GM18517 (cell line): Measurements from ENCODE around the gene DENND2D.

Experiments used
- ATAC-seq: cut with Tn5 transposase; IDR thresholded peaks from one replicate; pipeline ENCODE4 v1.9.1; 2021; ENCODE audit warnings: mild to moderate bottlenecking, moderate library complexity; ENCODE audit not compliant: unreplicated experiment

Gene DENND2D

GRCh38 chr1:111183308-111184069 is 17.0 kb downstream of the DENND2D start:
- no peak for ATAC-seq

DNA sequence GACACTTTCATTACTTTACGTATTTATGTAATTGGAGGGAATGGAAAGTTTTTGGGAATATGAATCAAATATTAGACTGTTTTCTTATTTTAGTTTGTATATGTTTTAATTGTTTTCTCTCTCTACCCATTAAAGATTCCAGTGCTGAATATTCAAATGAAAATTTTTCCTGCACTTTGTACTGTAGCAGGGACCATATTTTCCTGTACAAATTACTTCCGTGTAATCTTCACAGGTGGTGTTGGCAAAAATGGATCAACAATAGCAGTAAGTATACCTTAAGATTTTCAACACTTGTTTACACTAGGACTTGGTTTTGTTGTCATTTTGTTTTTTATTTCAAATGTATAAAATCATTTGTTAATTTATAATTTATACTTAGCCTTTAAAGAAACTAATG is 18.4 kb downstream of the DENND2D start:
- no peak for ATAC-seq

DNA sequence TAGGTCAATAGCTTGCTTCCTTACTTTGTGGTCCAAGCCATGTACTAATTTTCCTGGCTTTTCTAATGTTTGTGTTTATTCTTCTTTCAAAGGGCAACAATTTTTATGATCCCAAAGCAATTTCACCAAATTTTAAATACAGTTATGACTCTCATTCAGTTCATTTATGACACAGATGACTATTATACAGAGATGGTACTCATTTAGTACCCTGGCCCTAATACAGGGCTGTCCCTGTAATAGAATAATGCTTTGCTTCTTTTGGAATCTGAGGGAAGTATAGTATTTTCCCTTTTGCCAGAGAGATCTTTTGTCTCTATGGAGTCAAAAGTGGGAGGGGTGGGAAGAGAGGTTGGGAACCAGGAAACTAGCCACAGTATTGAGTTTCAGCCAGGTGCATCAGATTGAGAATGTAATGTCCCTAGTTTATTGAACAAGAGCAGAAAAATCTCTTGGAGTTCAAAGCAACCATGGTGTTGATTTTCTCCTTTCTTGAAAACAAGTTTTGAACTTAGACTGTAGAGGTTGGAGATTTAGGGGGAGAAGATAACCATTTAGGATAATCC is 20.4 kb downstream of the DENND2D start:
- no peak for ATAC-seq

GRCh38 chr1:111176678-111177077 is 23.8 kb downstream of the DENND2D start:
- ATAC-seq = no peak

- no peak for ATAC-seq
These were observed 25.1 kb downstream of the DENND2D start for GRCh38 chr1:111175349-111175748.

- no peak for ATAC-seq
These were observed 26.4 kb downstream of the DENND2D start for GRCh38 chr1:111174070-111174469.

GRCh38 chr1:111172463-111172862 is 28.0 kb downstream of the DENND2D start:
- ATAC-seq = no peak

- ATAC-seq = no peak
These were observed 36.3 kb downstream of the DENND2D start for GRCh38 chr1:111164151-111164550.

GRCh38 chr1:111163363-111163762 is 37.1 kb downstream of the DENND2D start:
- no peak for ATAC-seq

DNA sequence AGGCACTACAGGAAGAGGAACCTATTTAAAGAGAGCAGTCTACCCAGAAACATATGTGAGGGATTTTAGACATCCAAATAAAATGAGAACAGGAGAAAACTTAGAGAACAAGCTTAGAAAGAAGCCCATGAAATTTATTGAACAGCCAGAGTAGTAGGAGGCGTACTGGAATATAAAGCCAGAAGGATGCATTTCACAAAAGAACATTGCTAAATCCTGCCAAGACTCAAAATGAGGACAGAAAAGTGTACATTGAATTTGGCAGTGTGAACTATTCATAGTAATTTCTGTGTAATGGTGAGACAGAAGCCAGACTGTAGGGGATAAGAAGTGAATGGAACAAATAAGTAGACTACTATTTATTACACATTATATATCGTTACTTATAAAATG is 38.0 kb downstream of the DENND2D start:
- ATAC-seq = no peak

- no peak for ATAC-seq
These were observed 38.5 kb downstream of the DENND2D start for GRCh38 chr1:111161843-111162487.

DNA sequence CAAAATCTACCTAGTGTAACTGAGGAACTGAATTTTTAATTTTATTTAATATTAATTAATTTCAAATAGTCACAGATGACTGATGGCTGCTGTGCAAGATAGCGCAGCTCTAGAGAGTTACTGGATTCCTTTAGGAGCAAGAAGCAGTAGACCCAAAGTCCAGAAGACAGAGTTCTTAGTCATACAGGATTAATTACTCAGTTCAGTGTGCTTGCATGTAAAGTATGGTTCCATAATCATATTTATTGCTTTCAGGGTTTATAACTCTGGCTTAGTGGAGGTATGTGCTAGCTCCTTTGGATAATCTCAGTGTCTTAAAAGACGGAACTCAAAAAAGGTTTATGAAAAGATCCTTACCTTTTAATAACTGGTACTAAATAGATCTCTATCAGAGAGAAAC is 43.0 kb downstream of the DENND2D start:
- ATAC-seq = no peak

DNA sequence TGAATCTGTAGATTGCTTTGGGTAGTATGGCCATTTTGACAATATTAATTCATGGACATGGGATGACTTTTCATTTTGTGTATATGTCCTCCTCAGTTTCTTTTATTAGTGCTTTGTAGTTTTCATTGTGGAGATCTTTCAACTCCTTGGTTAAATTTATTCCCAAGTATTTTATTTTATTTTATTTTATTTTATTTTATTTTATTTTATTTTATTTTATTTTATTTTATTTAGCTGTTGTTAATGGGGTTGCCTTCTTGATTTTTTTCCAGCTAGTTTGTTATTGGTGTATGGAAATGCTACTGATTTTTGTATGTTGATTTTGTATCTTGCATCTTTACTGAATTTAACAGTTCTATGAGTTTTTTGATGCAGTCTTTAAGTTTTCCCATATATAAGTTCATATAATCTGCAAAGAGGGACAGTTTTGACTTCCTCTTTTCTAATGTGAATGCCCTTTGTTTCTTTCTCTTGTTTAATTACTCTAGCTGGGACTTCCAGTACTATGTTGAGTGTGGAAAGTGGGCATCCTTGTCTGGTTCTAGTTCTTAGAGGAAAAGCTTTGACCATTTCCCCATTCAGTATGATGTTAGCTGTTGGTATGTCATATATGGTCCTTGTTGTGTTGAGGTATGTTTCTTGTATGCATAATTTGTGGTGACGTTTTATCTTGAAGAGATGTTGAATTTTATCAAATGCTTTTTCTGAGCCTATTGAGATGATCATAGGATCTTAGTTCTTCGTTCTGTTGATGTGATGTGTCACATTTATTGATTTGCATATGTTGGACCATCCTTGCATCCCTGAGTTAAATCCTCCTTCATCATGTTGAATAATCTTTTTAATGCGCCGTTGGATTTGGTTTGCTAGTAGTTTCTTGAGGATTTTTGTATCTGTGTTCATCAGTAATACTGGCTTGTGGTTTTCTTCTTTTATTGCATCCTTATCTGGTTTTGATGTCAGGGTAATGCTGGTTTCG is 46.1 kb downstream of the DENND2D start:
- ATAC-seq = no peak

DNA sequence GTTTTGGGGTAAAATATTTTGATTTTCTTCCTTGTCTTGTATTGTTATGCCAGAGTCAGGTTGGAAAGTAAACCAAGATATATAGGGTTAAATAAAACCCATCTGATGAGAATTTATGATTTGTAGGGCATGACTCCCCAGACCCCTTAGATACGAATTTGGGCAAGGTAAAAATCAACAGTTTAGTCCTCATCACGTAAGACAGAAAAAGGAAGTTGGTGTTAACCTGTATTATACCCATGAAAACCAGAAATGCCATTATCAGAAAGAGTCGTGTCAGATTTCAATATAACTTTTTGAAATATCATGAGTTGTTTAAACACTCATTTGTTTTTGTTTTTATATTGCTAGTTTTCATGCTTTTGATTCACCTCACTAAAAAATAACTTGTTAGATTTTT is 48.6 kb downstream of the DENND2D start:
- no peak for ATAC-seq

- ATAC-seq = peak; percentile 70
These were observed 52.0 kb downstream of the DENND2D start for GRCh38 chr1:111148376-111148881.

DNA sequence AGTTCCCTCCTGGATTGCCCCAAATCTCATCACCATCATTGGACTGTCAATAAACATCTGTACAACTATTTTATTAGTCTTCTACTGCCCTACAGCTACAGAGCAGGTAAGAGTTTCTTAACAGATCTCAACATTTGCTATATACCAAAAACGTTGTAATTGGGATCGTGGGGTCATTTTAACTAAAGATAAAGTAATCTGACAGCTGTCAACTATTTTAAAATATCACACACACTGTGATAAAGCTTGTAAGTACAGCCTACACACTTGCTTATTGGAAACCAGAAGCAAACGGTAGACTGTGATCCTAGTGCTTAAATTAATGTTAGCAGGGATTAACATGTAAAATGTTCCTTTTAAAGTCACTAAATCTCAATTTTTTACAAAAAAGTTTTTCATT is 52.5 kb downstream of the DENND2D start:
- ATAC-seq = no peak

DNA sequence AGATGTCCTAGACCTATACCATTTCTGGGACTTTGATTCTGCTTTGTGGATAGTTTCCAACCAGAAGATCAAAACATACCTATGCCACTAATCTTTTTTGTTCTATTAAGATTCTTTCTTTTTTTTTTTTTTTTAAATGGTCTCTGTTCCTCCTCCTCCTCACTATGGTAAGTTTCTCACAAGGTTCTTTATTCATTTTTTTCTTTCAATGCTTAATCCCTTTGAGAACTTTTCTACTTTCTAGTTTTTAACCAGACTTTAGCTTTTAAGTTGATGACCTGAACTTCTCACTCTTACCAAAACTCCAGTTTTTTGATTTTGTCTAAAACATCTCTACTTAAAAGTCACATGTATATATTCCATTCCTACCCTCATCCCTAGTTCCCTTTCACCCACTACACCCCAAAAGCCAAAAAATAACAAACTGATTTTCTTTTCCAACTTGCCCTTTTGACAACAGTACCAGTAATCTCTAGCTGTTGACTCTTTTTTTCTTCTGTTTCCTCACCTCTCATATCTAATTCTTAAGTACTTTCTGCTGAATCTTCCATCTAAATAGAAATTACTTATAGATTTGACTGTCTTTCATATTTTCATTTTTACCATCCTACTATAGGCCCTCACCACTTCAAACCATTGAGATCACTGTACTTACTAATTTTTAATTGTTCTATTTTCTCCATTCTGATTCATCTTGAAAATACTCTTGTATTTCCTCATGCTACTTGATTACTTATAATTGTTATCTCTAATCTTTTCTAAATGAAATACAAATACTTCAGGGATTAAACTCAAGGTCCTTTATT is 54.3 kb downstream of the DENND2D start:
- no peak for ATAC-seq

- no peak for ATAC-seq
These were observed 54.9 kb downstream of the DENND2D start for GRCh38 chr1:111145542-111145941.

GRCh38 chr1:111142356-111142975 is 58.0 kb downstream of the DENND2D start:
- ATAC-seq = no peak
